Esophagus muscularis mucosa (tissue), 4 donors: ENCODE measurements around the gene LIAS.

Experiments used
- CTCF ChIP-seq, 3 experiments: fragments of 200-600 bp in 2 of 3; fragments of 450-650 bp in 1 of 3; sonication (generic) in 2 of 3; IDR thresholded peaks; one replicate each; pipeline ENCODE4 v1.5.1; 2017 to 2019; ENCODE audit warnings: antibody characterized with exemption in 3 of 3, mild to moderate bottlenecking in 2 of 3, moderate library complexity in 1 of 3
- EP300 ChIP-seq: sonication (generic); formaldehyde crosslinking; IDR thresholded peaks from one replicate; pipeline ENCODE4 v1.6.1; 2017; ENCODE audit warnings: antibody characterized with exemption
- POLR2A ChIP-seq: fragments of 450-650 bp; IDR thresholded peaks from one replicate; pipeline ENCODE4 v1.6.1; 2017; ENCODE audit warnings: antibody characterized with exemption, moderate library complexity, mild to moderate bottlenecking, low read depth

GRCh38 chr4:39486221-39486804, 27.5 kb downstream of the LIAS start:
- TF ChIP-seq CTCF (IDR thresholded peaks at IDR 0.05) (no peak), POLR2A (no peak), EP300 (no peak)
